Colon (tissue), 2 donors: ENCODE results near the gene ZNF155.

Experiments
- FAIRE-seq: peaks from 2 replicates; lab custom pipeline; 2012; peaks lifted over from hg19 to GRCh38; lab: Jason Lieb, UNC
- donor health status: control.
- donor health status: control.

ZNF155 gene

DNA sequence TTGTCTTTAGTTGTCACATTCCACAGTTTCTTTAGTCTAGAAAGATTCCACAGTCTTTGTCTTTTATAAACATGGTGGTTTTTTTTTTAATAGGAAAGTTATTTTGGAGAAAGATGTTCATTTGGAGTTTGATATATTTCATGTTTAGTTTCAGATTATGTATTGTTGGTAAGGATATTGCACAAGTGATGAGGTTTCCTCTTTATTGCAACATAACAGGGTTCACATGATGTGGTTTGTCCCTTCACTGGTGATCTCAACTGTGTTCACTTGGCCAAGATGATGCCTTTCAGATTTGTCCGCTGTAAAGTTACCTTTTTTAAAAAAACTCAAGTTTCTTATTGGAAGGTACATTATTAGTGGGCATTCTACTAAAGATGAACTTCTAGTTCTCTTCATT lies 22.0 kb downstream of the ZNF155 start:
- FAIRE-seq = no peak

DNA sequence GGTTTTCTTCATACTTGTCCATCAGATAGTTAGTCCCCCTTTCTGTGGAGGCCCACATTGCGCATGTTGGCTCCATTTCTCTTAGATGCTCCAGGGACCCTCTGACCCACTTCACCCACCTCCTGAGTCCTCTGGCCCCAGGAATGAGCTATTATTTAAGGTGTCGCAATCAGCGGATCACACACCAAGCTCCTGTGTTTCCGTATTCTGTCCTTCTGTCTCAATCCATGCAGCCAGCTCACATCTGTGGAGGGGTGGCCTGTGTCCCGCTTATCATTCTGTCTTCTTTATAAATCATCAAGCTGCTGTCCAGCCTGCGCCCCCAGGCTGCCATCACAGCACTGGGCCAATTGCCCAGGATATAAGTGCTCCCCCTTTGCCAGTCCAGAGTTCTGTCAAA lies 23.5 kb downstream of the ZNF155 start:
- no peak for FAIRE-seq

DNA sequence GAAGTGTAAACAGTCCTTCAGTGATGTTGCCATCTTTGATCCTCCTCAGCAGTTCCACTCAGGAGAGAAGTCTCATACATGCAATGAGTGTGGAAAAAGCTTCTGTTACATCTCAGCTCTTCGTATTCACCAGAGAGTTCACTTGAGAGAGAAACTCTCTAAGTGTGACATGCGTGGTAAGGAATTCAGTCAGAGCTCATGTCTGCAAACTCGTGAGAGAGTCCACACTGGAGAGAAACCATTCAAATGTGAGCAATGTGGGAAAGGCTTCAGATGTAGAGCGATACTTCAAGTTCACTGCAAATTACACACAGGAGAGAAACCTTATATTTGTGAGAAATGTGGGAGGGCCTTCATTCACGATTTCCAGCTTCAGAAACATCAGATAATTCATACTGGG lies 26.5 kb downstream of the ZNF155 start:
- FAIRE-seq = no peak

DNA sequence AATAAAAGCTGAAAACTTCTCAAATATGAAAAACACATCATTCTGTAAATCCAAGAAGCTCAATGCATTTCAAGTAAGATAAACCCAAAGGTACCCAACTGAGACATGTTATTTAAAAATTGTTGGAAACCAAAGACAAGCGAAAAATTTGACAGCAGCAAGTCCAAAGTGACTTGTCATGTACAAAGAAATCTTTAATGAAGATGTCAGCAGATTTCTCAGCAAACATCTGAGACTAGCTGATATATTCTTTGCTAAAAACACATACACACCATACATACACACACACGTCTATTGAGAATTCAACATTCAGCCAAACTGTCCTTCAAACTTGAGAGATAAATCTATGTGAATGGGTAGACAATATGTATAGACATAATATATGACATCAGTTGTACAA lies 35.5 kb downstream of the ZNF155 start:
- no peak for FAIRE-seq

DNA sequence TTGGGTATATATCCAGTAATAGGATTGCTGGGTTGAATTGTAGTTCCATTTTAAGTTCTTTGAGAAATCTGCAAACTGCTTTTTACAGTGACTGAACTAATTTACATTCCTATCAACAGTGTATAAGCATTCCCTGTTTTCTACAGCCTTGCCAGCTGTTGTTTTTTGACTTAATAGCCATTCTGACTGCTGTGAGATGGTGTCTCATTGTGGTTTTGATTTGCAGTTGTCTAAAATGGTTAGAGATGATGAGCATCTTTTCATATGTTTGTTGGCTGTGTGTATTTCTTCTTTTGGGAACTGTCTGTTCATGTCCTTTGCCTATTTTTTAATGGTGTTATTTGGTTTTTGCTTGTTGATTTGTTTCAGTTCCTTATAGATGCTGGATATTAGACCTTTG lies 37.2 kb downstream of the ZNF155 start:
- no peak for FAIRE-seq

DNA sequence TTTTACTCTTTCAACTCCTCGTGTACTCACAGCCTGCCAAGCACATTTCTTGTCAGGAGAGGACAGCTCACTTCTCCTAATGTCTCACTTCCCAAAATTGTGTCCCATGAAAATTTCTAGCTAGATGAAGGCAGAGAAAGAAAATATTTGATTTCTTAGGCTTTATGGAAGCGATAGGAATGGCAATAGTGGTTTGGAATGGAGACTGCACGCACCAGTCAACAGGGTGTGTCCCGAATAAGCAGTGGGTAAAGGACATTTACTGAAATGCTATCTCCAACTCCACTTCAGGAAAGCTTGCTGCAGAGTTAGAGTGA lies 40.9 kb downstream of the ZNF155 start:
- no peak for FAIRE-seq

DNA sequence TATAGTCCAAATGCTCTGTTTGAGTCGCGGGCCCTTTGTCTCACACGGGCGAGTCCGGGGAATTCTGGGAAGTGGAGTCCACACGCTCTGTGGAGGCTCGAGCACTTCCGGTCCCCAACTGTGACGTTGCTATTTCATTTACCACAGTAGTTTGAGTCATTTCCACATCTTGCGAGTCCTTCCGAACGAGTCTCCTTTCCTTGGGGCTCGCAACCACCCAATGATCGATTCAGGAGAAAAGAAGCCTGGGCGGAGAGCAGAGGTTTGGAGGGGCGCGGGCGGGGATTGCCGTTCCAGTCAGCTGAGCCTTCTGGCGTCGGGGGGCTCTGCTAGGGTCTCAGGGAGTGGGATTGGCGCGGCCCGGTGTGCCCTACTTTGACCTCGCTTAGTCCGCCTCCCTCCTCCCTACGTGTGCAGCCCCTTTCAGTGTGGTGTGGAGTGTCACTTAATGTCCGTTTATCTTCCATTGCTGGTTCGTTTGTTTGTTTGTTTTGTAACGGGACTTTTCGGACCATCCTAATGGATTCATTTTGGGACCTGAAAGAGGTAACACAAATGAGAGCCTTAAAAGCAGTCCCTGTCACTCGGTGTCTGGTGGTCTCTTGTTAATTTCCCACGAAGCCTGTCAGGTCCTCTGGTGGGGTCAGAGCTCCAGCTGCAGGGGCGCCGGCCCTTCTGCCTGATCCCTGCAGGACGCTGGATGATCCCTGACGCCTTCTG lies 41.4 kb downstream of the ZNF155 start, which contains the start of gene ZNF222:
ZNF222 (plus strand) TSS at position 163 of the 720 bp plus-strand sequence; CDS start at position 221, 58 bp downstream.
- no peak for FAIRE-seq

DNA sequence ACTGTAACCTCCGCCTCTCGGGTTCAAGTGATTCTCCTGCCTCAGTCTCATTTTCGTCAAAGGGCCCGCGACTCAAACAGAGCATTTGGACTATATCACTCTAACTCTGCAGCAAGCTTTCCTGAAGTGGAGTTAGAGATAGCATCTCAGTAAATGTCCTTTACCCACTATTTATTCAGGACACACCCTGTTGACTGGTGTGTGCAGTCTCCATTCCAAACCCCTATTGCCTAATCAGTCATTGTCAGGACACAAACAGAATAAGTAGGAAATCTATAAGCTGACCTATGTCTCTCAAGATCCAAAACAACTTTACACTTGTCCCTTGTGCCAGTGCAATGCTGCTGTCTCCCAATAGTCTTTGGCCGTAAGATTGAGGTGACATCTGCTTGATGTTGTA lies 42.6 kb downstream of the ZNF155 start:
- no peak for FAIRE-seq

DNA sequence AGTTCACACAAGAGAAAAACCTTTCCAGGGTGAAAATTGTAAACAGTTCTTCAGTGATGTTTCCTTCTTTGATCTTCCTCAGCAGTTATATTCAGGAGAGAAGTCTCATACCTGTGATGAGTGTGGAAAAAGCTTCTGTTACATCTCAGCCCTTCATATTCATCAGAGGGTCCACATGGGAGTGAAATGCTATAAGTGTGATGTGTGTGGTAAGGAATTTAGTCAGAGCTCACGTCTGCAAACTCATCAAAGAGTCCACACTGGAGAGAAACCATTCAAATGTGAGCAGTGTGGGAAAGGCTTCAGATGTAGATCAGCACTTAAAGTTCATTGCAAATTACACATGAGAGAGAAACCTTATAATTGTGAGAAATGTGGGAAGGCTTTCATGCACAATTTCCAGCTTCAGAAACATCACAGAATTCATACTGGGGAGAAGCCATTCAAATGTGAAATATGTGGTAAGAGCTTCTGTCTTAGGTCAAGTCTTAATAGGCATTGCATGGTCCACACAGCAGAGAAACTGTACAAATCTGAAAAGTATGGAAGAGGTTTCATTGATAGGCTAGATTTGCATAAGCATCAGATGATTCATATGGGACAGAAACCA lies 48.1 kb downstream of the ZNF155 start:
- FAIRE-seq = no peak

DNA sequence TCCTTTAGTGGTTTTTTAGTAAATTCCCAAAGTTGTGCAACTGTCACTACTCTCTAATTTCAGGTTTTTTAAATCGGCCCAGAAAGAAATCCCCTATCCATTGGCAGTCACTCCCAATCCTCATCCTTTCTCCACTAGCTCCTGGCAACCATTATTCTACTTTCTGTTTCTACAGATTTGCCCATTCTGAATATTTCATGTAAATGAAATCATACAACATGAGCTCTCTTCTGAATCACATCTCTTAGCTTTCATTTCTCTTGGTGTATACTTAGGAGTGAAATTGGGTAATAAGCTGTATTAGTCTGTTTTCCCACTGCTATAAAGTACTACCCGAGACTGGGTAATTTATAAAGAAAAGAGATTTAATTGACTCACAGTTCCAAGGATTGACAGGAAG lies 58.2 kb downstream of the ZNF155 start:
- no peak for FAIRE-seq
